Measurements from ENCODE around the gene TMEM39B. TPM values are rescaled to one million over a fixed set of nuclear protein-coding genes. Genes with fewer than 3 reads are reported as not detected.
A peak's percentile ranks its signal among the peaks of the same experiment; 100 is the strongest.

TMEM39B gene
- polyA plus RNA-seq (2013): 17.7 TPM

DNA sequence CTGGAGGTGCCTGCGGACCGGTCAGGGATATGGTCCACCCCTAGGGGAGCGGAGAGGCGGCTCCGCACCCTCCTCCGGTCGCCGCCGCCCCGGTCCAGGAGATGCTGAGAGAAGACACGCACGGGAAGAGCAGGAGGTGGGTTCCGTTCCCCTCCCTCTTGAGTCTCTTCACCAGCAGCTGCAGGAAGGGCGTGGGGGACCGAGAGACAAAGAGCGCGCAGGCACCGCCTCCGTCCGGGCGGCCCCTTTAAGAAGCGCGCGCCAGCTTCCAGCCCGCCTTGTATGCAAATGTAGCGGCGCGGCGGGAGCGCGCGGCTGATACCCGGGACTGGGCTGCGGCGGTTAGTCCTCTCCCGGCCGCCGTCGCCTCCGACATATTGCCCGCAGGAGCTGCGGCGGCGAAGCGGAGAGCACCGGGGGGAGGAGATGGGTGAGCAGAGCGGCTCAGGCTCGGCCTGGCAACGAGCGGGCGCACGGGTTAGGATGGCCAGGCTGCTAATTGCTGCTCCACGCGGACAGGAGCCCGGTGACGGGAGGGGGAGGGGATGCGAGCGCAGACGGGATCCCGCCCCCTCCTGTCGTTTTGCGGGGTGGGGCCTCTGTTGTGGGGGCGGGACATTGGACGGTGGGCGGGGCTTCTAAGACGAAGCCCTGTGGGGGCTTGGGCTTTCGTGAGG is at the start of gene TMEM39B:
TSS of gene TMEM39B (plus strand) at position 318 of the 677 bp plus-strand sequence. CDS start at position 427, 109 bp downstream.
- WGBS (ENCODE audit: insufficient coverage): 0% methylated on average over 61 of the region's 67 CpGs

GRCh38 chr1:32023351-32023750 is 49.4 kb upstream of the TMEM39B start:
- WGBS (ENCODE audit: insufficient coverage): 100% methylated on average over 1 of the region's 3 CpGs
- ChIA-PET POLR2A (no interaction called here), CTCF (interaction anchor here (0.9 to 3.4 kb wide), 5 partner anchors 9 to 36 kb away, joined by 3 to 19 read pairs (median 3); no protein-coding TSS in a partner anchor)
- Histone ChIP-seq H3K36me3 (ENCODE audit: control insufficient read depth in 4 of 4, insufficient read depth in 4 of 4, low read length in 3 of 4) (peaks cover 2 to 22% (median 7%) of the 10 kb centered on the region in 4 experiments), H3K4me3 (ENCODE audit: control insufficient read depth in 1 of 7, extremely low read depth in 1 of 7, insufficient read depth in 4 of 7, low read depth in 2 of 7, low read length in 6 of 7) (no peak overlapping the region), H3K27me3 (replicated peaks in 2 of 5; ENCODE audit: control insufficient read depth in 4 of 5, insufficient read depth in 5 of 5, low read length in 4 of 5) (no peaks in the 10 kb centered on the region), H3K9me3 (ENCODE audit: control extremely low read depth in 1 of 5, control insufficient read depth in 4 of 5, insufficient read depth in 2 of 5, low read depth in 1 of 5, low read length in 4 of 5) (no peaks in the 10 kb centered on the region), H3K4me1 (ENCODE audit: control extremely low read depth in 1 of 4, control insufficient read depth in 4 of 4, insufficient read depth in 4 of 4, low read length in 3 of 4) (peaks cover 0 to 14% (median 11%) of the 10 kb centered on the region in 4 experiments), H3K27ac (ENCODE audit: insufficient read depth in 1 of 2, low read depth in 1 of 2, low read length in 2 of 2, poor library complexity in 1 of 2, severe bottlenecking in 2 of 2) (no peak overlapping the region)
- DNase-seq: no peak

More for the DNA sequence above, at the start of gene TMEM39B:
- H3K9me3 ChIP-seq (ENCODE audit: control extremely low read depth in 1 of 5, control insufficient read depth in 4 of 5, insufficient read depth in 2 of 5, low read depth in 1 of 5, low read length in 4 of 5): no peaks in the 10 kb centered on the region
- H3K27ac ChIP-seq (ENCODE audit: insufficient read depth in 1 of 2, low read depth in 1 of 2, low read length in 2 of 2, poor library complexity in 1 of 2, severe bottlenecking in 2 of 2): peak within 1 kb of the TSS in 1 of 2 experiments; percentile 78
- DNase-seq: peak; percentile 95 to 99 (median 98)
- CTCF ChIA-PET: interaction anchor here (0.8 to 2.3 kb wide), 13 partner anchors 9 to 129 kb away, joined by 3 to 12 read pairs (median 5); partner anchors contain the start of gene KPNA6
- POLR2A ChIA-PET: interaction anchor here (1.0 to 1.7 kb wide), 3 partner anchors 35 to 107 kb away, joined by 3 to 4 read pairs (median 3); partner anchors contain the start of genes KPNA6 and TXLNA
- H3K36me3 ChIP-seq (ENCODE audit: control insufficient read depth in 4 of 4, insufficient read depth in 4 of 4, low read length in 3 of 4): peaks cover 6 to 27% (median 23%) of the 10 kb centered on the region in 4 experiments
- H3K4me3 ChIP-seq (ENCODE audit: control insufficient read depth in 1 of 7, extremely low read depth in 1 of 7, insufficient read depth in 4 of 7, low read depth in 2 of 7, low read length in 6 of 7): peak within 1 kb of the TSS; percentile 69 to 90 (median 83)
- no peaks in the 10 kb centered on the region for H3K27me3 ChIP-seq (replicated peaks in 2 of 5; ENCODE audit: control insufficient read depth in 4 of 5, insufficient read depth in 5 of 5, low read length in 4 of 5)
- peaks cover 6 to 29% (median 19%) of the 10 kb centered on the region in 4 experiments for H3K4me1 ChIP-seq (ENCODE audit: control extremely low read depth in 1 of 4, control insufficient read depth in 4 of 4, insufficient read depth in 4 of 4, low read length in 3 of 4)

- CTCF ChIA-PET: interaction anchor here (1.4 to 3.4 kb wide), 2 partner anchors 10 to 37 kb away, joined by 4 to 19 read pairs; no protein-coding TSS in a partner anchor
- Histone ChIP-seq H3K27ac (ENCODE audit: insufficient read depth in 1 of 2, low read depth in 1 of 2, low read length in 2 of 2, poor library complexity in 1 of 2, severe bottlenecking in 2 of 2) (no peak overlapping the region), H3K4me3 (ENCODE audit: control insufficient read depth in 1 of 7, extremely low read depth in 1 of 7, insufficient read depth in 4 of 7, low read depth in 2 of 7, low read length in 6 of 7) (no peak overlapping the region), H3K36me3 (ENCODE audit: control insufficient read depth in 4 of 4, insufficient read depth in 4 of 4, low read length in 3 of 4) (peaks cover 3 to 30% (median 11%) of the 10 kb centered on the region in 4 experiments), H3K27me3 (replicated peaks in 2 of 5; ENCODE audit: control insufficient read depth in 4 of 5, insufficient read depth in 5 of 5, low read length in 4 of 5) (no peaks in the 10 kb centered on the region), H3K9me3 (ENCODE audit: control extremely low read depth in 1 of 5, control insufficient read depth in 4 of 5, insufficient read depth in 2 of 5, low read depth in 1 of 5, low read length in 4 of 5) (no peaks in the 10 kb centered on the region), H3K4me1 (ENCODE audit: control extremely low read depth in 1 of 4, control insufficient read depth in 4 of 4, insufficient read depth in 4 of 4, low read length in 3 of 4) (peaks cover 0 to 9% (median 5%) of the 10 kb centered on the region in 4 experiments)
- DNase-seq: no peak
- WGBS (ENCODE audit: insufficient coverage): 73% methylated on average over 4 of the region's 6 CpGs
- POLR2A ChIA-PET: interaction anchor here (0.6 to 0.9 kb wide), 2 partner anchors 11 to 485 kb away, joined by 3 read pairs; no protein-coding TSS in a partner anchor
Measured at GRCh38 chr1:32025515-32025914, 47.2 kb upstream of the TMEM39B start.

DNA sequence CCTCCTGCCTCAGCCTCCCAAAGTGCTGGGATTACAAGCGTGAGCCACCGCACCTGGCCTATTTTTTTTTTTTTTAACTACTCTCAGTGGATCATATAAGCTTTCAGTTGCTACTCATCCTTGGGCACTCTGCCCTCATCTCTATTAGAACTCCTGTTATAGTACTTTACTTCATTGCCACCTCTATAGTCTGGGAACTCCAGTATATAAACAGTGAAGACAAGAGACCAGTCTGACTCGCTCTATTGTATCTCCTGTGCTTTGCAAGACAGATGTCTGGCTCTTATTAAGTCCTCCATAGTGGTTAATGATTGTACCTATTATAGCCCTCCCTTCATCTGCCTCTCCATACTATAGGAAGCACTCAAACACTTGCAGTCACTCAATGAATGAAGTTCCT is 44.0 kb upstream of the TMEM39B start:
- POLR2A ChIA-PET: no interaction called here
- CTCF ChIA-PET: interaction anchor here (1.2 kb wide), 1 partner anchor 15 kb away, joined by 3 read pairs; no protein-coding TSS in a partner anchor
- no peak for DNase-seq

GRCh38 chr1:32031578-32032274 is 41.0 kb upstream of the TMEM39B start:
- POLR2A ChIA-PET: interaction anchor here (1.0 to 1.2 kb wide), 2 partner anchors 13 to 18 kb away, joined by 3 to 6 read pairs; partner anchors contain the start of gene KHDRBS1

More for the DNA sequence above, 44.0 kb upstream of the TMEM39B start:
- H3K9me3 ChIP-seq (ENCODE audit: control extremely low read depth in 1 of 5, control insufficient read depth in 4 of 5, insufficient read depth in 2 of 5, low read depth in 1 of 5, low read length in 4 of 5): no peaks in the 10 kb centered on the region
- WGBS (ENCODE audit: insufficient coverage): 100% methylated on average over 3 of the region's 3 CpGs
- H3K4me1 ChIP-seq (ENCODE audit: control extremely low read depth in 1 of 4, control insufficient read depth in 4 of 4, insufficient read depth in 4 of 4, low read length in 3 of 4): peaks cover 0 to 3% (median 1%) of the 10 kb centered on the region in 4 experiments
- no peaks in the 10 kb centered on the region for H3K27me3 ChIP-seq (replicated peaks in 2 of 5; ENCODE audit: control insufficient read depth in 4 of 5, insufficient read depth in 5 of 5, low read length in 4 of 5)
- no peak overlapping the region for H3K4me3 ChIP-seq (ENCODE audit: control insufficient read depth in 1 of 7, extremely low read depth in 1 of 7, insufficient read depth in 4 of 7, low read depth in 2 of 7, low read length in 6 of 7)
- peaks cover 19 to 43% (median 29%) of the 10 kb centered on the region in 4 experiments for H3K36me3 ChIP-seq (ENCODE audit: control insufficient read depth in 4 of 4, insufficient read depth in 4 of 4, low read length in 3 of 4)
- H3K27ac ChIP-seq (ENCODE audit: insufficient read depth in 1 of 2, low read depth in 1 of 2, low read length in 2 of 2, poor library complexity in 1 of 2, severe bottlenecking in 2 of 2): no peak overlapping the region

GRCh38 chr1:32032275-32032615 is 40.5 kb upstream of the TMEM39B start:
- ChIA-PET POLR2A (interaction anchor here (1.0 to 1.2 kb wide), 2 partner anchors 12 to 19 kb away, joined by 3 to 6 read pairs; partner anchors contain the start of gene KHDRBS1), CTCF (interaction anchor here (0.8 kb wide), 1 partner anchor 12 kb away, joined by 3 read pairs; no protein-coding TSS in a partner anchor)
- no peak for DNase-seq
- peaks cover 26 to 65% (median 48%) of the 10 kb centered on the region in 4 experiments for H3K36me3 ChIP-seq (ENCODE audit: control insufficient read depth in 4 of 4, insufficient read depth in 4 of 4, low read length in 3 of 4)
- no peaks in the 10 kb centered on the region for H3K9me3 ChIP-seq (ENCODE audit: control extremely low read depth in 1 of 5, control insufficient read depth in 4 of 5, insufficient read depth in 2 of 5, low read depth in 1 of 5, low read length in 4 of 5)
- no peaks in the 10 kb centered on the region for H3K27me3 ChIP-seq (replicated peaks in 2 of 5; ENCODE audit: control insufficient read depth in 4 of 5, insufficient read depth in 5 of 5, low read length in 4 of 5)
- no CpG with 5 or more reads among the region's 2 CpGs for WGBS (ENCODE audit: insufficient coverage)
- H3K27ac ChIP-seq (ENCODE audit: insufficient read depth in 1 of 2, low read depth in 1 of 2, low read length in 2 of 2, poor library complexity in 1 of 2, severe bottlenecking in 2 of 2): no peak overlapping the region
- no peak overlapping the region for H3K4me3 ChIP-seq (ENCODE audit: control insufficient read depth in 1 of 7, extremely low read depth in 1 of 7, insufficient read depth in 4 of 7, low read depth in 2 of 7, low read length in 6 of 7)
- H3K4me1 ChIP-seq (ENCODE audit: control extremely low read depth in 1 of 4, control insufficient read depth in 4 of 4, insufficient read depth in 4 of 4, low read length in 3 of 4): no peaks in the 10 kb centered on the region

More at GRCh38 chr1:32031578-32032274, 41.0 kb upstream of the TMEM39B start:
- H3K4me1 ChIP-seq (ENCODE audit: control extremely low read depth in 1 of 4, control insufficient read depth in 4 of 4, insufficient read depth in 4 of 4, low read length in 3 of 4): no peaks in the 10 kb centered on the region
- H3K9me3 ChIP-seq (ENCODE audit: control extremely low read depth in 1 of 5, control insufficient read depth in 4 of 5, insufficient read depth in 2 of 5, low read depth in 1 of 5, low read length in 4 of 5): no peaks in the 10 kb centered on the region
- WGBS (ENCODE audit: insufficient coverage): 98% methylated on average over 6 of the region's 8 CpGs
- CTCF ChIA-PET: interaction anchor here (0.8 to 1.1 kb wide), 2 partner anchors 12 to 16 kb away, joined by 3 read pairs; no protein-coding TSS in a partner anchor
- H3K27ac ChIP-seq (ENCODE audit: insufficient read depth in 1 of 2, low read depth in 1 of 2, low read length in 2 of 2, poor library complexity in 1 of 2, severe bottlenecking in 2 of 2): no peak overlapping the region
- H3K4me3 ChIP-seq (ENCODE audit: control insufficient read depth in 1 of 7, extremely low read depth in 1 of 7, insufficient read depth in 4 of 7, low read depth in 2 of 7, low read length in 6 of 7): no peak overlapping the region
- H3K27me3 ChIP-seq (replicated peaks in 2 of 5; ENCODE audit: control insufficient read depth in 4 of 5, insufficient read depth in 5 of 5, low read length in 4 of 5): no peaks in the 10 kb centered on the region
- no peak for DNase-seq
- H3K36me3 ChIP-seq (ENCODE audit: control insufficient read depth in 4 of 4, insufficient read depth in 4 of 4, low read length in 3 of 4): peaks cover 22 to 60% (median 45%) of the 10 kb centered on the region in 4 experiments

All from common myeloid progenitor, CD34-positive (primary cell).